ENCODE results near the gene CASP12.

- no peak for TF ChIP-seq GATA2 (IDR thresholded peaks at IDR 0.05; ENCODE audit: low read depth, low read length)
- TF ChIP-seq GATA3 (IDR thresholded peaks at IDR 0.05; ENCODE audit: low read depth, low read length): no peak
Measured at GRCh38 chr11:104858882-104859775, 39.1 kb downstream of the CASP12 start.
